ENCODE data around the gene SP8.

The SP8 gene

DNA sequence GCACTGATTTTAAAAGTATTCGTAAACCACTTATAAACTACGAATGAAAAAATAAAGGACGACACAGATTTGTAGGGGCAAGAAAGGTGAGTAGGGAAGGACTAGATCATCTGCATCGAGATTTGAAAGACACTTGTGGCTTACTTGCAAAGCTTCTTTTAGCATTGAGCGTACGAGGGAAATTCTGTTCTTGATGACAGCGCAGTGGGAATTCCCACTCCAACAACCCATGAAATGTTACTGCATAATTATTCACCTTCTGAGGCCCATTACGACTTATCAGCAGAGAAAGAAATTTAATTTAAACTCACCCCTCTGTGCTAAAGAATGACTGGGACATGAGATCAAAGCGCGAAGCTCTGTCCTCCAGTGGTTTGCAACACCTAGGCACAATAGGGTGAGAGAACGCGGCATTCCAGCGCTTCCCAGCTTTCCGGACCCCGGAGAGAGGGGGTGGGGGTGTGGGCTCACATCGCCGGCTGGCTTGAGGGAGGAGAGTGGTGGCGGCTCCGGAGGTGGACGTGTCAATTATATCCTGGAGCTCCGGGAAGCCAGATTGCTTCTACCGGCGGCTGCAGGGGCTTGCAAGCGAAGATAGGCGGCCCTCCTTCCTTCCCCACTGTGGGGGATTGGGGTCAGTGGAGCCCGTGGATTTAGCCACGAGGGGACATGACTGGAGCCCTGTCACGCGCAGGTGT lies 10.3 kb downstream of the SP8 start:
- DNase-seq (ENCODE audit: low read depth in 3 of 3, low spot score in 1 of 3): no peak

DNA sequence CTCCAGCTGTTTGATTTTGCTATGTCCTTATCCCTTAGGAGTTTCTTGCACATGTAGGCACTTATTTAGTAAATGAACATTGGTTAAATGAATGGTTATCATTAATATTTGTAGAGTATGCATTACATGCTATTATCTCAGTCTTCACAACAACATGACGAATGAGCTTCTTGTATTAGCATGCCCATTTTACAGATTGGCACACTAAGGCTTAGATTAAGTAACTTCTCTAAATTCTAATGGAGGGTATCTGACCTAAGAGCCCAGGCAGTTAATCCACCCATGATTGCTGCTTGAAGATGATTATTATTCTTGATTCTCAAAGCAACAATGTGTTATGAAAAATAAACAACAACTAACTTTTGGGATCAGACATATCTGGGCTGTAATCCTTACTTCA lies 32.7 kb downstream of the SP8 start:
- DNase-seq (ENCODE audit: low read depth in 3 of 3, low spot score in 1 of 3): no peak

GRCh38 chr7:20749906-20750305 lies 36.8 kb downstream of the SP8 start:
- no peak for DNase-seq (ENCODE audit: low read depth in 3 of 3, low spot score in 1 of 3)

- no peak for DNase-seq (ENCODE audit: low read depth in 3 of 3, low spot score in 1 of 3)
Measured at GRCh38 chr7:20748853-20749252, 37.8 kb downstream of the SP8 start.

- no peak for DNase-seq (ENCODE audit: low read depth in 3 of 3, low spot score in 1 of 3)
Measured at GRCh38 chr7:20747001-20747400, 39.7 kb downstream of the SP8 start.

GRCh38 chr7:20745702-20746101 lies 41.0 kb downstream of the SP8 start:
- no peak for DNase-seq (ENCODE audit: low read depth in 3 of 3, low spot score in 1 of 3)

DNA sequence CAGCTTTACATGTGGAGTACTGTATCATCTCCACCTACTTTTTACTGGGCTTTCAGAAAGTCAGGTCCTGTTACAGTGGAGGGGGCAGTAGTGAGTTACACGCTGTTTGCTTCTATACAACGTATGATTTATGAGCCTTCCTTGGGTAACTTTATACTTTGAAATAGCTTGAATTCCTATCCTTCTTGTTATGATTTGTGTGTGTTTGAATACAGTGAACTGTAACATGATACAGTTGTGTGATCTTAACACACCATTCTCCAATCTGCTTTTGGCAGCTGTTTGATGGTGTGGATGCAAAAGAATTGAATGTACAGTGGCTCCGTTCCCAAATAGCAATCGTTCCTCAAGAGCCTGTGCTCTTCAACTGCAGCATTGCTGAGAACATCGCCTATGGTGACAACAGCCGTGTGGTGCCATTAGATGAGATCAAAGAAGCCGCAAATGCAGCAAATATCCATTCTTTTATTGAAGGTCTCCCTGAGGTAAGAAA lies 41.7 kb downstream of the SP8 start:
- DNase-seq (ENCODE audit: low read depth in 3 of 3, low spot score in 1 of 3): no peak

DNA sequence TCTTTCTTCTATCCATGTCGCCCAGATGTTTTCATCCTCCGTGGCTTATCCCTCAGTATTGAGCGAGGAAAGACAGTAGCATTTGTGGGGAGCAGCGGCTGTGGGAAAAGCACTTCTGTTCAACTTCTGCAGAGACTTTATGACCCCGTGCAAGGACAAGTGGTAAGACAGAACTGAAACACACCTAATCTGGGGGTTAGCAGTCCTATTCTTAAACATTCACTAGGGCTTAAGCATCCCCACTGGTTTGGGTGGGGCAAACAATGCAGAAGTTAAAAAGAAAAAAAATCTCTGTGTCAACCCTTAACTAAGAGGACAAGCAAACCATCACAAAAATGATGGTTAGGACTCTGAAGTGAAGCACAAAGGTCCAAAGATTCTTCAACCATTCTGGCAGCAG lies 43.8 kb downstream of the SP8 start:
- DNase-seq (ENCODE audit: low read depth in 3 of 3, low spot score in 1 of 3): no peak

GRCh38 chr7:20741801-20742200 lies 44.9 kb downstream of the SP8 start:
- DNase-seq (ENCODE audit: low read depth in 3 of 3, low spot score in 1 of 3): no peak

GRCh38 chr7:20738518-20739481 lies 47.9 kb downstream of the SP8 start:
- DNase-seq (ENCODE audit: low read depth in 3 of 3, low spot score in 1 of 3): no peak

GRCh38 chr7:20737840-20738448 lies 48.7 kb downstream of the SP8 start:
- DNase-seq (ENCODE audit: low read depth in 3 of 3, low spot score in 1 of 3): no peak

- DNase-seq (ENCODE audit: low read depth in 3 of 3, low spot score in 1 of 3): no peak
Measured at GRCh38 chr7:20735346-20736065, 51.2 kb downstream of the SP8 start.
